Smooth muscle cell (in vitro differentiated cells): ENCODE results near the gene OTOP2. TPM values are rescaled to one million over a fixed set of nuclear protein-coding genes. Genes with fewer than 3 reads are reported as not detected.

Experiments used
- DNase-seq: peaks from one replicate; lab custom pipeline; 2025; ENCODE audit not compliant: unreplicated experiment; lab: John Stamatoyannopoulos, UW
- H2AFZ ChIP-seq: fragments of 200-600 bp; sonication (generic); 2 replicates; pipeline ENCODE4 v1.6.0; 2016; ENCODE audit warnings: antibody characterized with exemption, low read depth, mild to moderate bottlenecking
- H3F3A ChIP-seq: fragments of 200-600 bp; sonication (generic); 2 replicates; pipeline ENCODE4 v1.6.0; 2017; ENCODE audit warnings: antibody characterized with exemption, low read depth
- H3K27ac ChIP-seq: fragments of 200-600 bp; sonication (generic); 2 replicates; pipeline ENCODE4 v1.5.1; 2016; ENCODE audit warnings: low read depth, mild to moderate bottlenecking
- H3K27me3 ChIP-seq: fragments of 200-600 bp; sonication (generic); 2 replicates; pipeline ENCODE4 v1.6.1; 2016; ENCODE audit warnings: low read depth, mild to moderate bottlenecking
- H3K36me3 ChIP-seq: fragments of 200-600 bp; sonication (generic); 2 replicates; pipeline ENCODE4 v1.5.1; 2016; ENCODE audit warnings: low read depth
- H3K4me1 ChIP-seq: fragments of 200-600 bp; sonication (generic); 2 replicates; pipeline ENCODE4 v1.5.1; 2016; ENCODE audit warnings: low read depth
- H3K4me2 ChIP-seq: fragments of 200-600 bp; sonication (generic); 2 replicates; pipeline ENCODE4 v1.6.0; 2016; ENCODE audit warnings: mild to moderate bottlenecking
- H3K4me3 ChIP-seq: fragments of 200-600 bp; sonication (generic); 2 replicates; pipeline ENCODE4 v1.5.1; 2016; ENCODE audit warnings: mild to moderate bottlenecking
- H3K79me2 ChIP-seq: fragments of 200-600 bp; sonication (generic); 2 replicates; pipeline ENCODE4 v1.6.0; 2016; ENCODE audit warnings: low read depth, mild to moderate bottlenecking
- H3K9ac ChIP-seq: fragments of 200-600 bp; sonication (generic); 2 replicates; pipeline ENCODE4 v1.6.0; 2016; ENCODE audit warnings: low read depth
- H3K9me3 ChIP-seq: fragments of 200-600 bp; sonication (generic); replicated peaks from 2 replicates; pipeline ENCODE4 v1.5.1; 2016; ENCODE audit warnings: low read depth
- H4K20me1 ChIP-seq: fragments of 200-600 bp; sonication (generic); 2 replicates; pipeline ENCODE4 v1.6.0; 2016; ENCODE audit warnings: low read depth
- WGBS: methylation state at CpG from one replicate; pipeline ENCODE4 v1.1.7; 2016; ENCODE audit warnings: low lambda C conversion rate; 5-methylcytosine and 5-hydroxymethylcytosine counted together
- polyA plus RNA-seq: library from polyadenylated mRNA; unstranded; fragments of >200 nt; fragmentation: Nextera tagmentation; extraction: Ambion mirVana; gene quantifications from 2 replicates; pipeline ENCODE4 v1.2.1, GENCODE V29; 2016
- total RNA-seq: library from RNA; depleted of rRNA; stranded (reverse); fragments of >200 nt; gene quantifications from 2 replicates; pipeline ENCODE4 v1.2.3, GENCODE V29; 2014
- TF ChIP-seq, protein P1 (sequence below): fragments of 200-600 bp; sonication (generic); IDR thresholded peaks from 2 replicates; pipeline ENCODE4 v1.5.1; 2017; ENCODE audit warnings: borderline replicate concordance, mild to moderate bottlenecking, antibody characterized with exemption; ENCODE audit not compliant: insufficient read depth, poor library complexity, severe bottlenecking

The OTOP2 gene
- total and polyA plus RNA-seq, 2 experiments from 2014 or later, result not detected

GRCh38 chr17:74920642-74921025, 3.4 kb upstream of the OTOP2 start:
- Histone ChIP-seq H2AFZ (no peak overlapping the region), H3K4me3 (no peak overlapping the region), H3K36me3 (no peaks in the 10 kb centered on the region), H3K4me2 (no peak overlapping the region), H3K9ac (no peak overlapping the region), H3K27ac (no peak overlapping the region), H4K20me1 (no peaks in the 10 kb centered on the region), H3K9me3 (no peaks in the 10 kb centered on the region), H3F3A (no peaks in the 10 kb centered on the region), H3K4me1 (peaks cover 9% of the 10 kb centered on the region), H3K27me3 (peaks cover 33% of the 10 kb centered on the region), H3K79me2 (no peaks in the 10 kb centered on the region)
- TF ChIP-seq, protein P1, sequence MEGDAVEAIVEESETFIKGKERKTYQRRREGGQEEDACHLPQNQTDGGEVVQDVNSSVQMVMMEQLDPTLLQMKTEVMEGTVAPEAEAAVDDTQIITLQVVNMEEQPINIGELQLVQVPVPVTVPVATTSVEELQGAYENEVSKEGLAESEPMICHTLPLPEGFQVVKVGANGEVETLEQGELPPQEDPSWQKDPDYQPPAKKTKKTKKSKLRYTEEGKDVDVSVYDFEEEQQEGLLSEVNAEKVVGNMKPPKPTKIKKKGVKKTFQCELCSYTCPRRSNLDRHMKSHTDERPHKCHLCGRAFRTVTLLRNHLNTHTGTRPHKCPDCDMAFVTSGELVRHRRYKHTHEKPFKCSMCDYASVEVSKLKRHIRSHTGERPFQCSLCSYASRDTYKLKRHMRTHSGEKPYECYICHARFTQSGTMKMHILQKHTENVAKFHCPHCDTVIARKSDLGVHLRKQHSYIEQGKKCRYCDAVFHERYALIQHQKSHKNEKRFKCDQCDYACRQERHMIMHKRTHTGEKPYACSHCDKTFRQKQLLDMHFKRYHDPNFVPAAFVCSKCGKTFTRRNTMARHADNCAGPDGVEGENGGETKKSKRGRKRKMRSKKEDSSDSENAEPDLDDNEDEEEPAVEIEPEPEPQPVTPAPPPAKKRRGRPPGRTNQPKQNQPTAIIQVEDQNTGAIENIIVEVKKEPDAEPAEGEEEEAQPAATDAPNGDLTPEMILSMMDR, result no peak
- DNase-seq, result no peak
- 67% methylated on average over 6 of the region's 6 CpGs for WGBS

DNA sequence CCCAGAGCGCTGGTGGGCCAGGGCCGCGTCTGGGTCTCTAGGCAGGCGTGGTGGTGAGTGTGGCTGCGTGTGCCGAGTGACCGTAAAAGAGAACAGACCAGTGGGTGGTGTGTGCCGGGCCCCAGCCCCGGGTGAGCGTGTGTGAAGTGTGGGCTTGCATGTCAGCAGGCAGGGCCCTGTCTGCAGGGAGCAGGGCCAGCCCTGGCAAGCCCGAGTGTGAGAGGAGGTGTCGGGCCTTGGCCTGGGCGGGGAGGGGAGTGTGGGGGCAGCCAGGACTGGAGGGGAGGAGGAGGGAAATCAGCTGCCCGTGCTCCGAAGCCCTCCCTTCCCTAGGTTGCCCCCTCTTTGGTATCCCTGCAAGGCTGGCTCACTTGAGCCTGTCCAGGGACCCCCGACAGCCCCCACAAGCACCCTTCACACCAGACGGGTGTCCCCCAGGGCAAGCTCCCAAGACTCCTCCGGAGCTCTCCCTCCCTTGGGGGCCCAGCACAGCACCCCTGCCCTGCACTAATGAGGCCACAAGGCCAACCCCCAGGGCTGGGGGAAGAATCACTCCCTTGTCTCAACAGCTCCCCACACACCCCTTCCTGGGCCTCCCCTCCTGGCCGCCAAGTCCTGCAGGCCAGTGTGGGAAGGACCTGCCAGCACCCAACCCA, 2.9 kb upstream of the OTOP2 start:
- H3K9ac ChIP-seq, result no peak overlapping the region
- H4K20me1 ChIP-seq, result no peaks in the 10 kb centered on the region
- WGBS, result 42% methylated on average over 18 of the region's 19 CpGs

GRCh38 chr17:74921769-74922168, 2.3 kb upstream of the OTOP2 start:
- DNase-seq, result no peak
- Histone ChIP-seq H3K9ac (no peak overlapping the region), H3K4me1 (peaks cover 9% of the 10 kb centered on the region), H2AFZ (no peak overlapping the region), H4K20me1 (no peaks in the 10 kb centered on the region), H3K4me2 (no peak overlapping the region), H3K79me2 (no peaks in the 10 kb centered on the region), H3K9me3 (no peaks in the 10 kb centered on the region), H3F3A (no peaks in the 10 kb centered on the region), H3K27ac (no peak overlapping the region), H3K27me3 (peaks cover 44% of the 10 kb centered on the region), H3K36me3 (no peaks in the 10 kb centered on the region), H3K4me3 (no peak overlapping the region)
- TF ChIP-seq, protein P1, result no peak
- WGBS, result 100% methylated on average over 2 of the region's 2 CpGs

More for the DNA sequence above, 2.9 kb upstream of the OTOP2 start:
- H3K4me1 ChIP-seq, result peaks cover 9% of the 10 kb centered on the region
- H2AFZ ChIP-seq, result no peak overlapping the region
- H3K9me3 ChIP-seq, result no peaks in the 10 kb centered on the region
- DNase-seq, result no peak
- no peaks in the 10 kb centered on the region for H3K36me3 ChIP-seq
- no peak overlapping the region for H3K4me3 ChIP-seq
- H3K4me2 ChIP-seq, result no peak overlapping the region
- peaks cover 38% of the 10 kb centered on the region for H3K27me3 ChIP-seq
- H3K27ac ChIP-seq, result no peak overlapping the region
- no peaks in the 10 kb centered on the region for H3K79me2 ChIP-seq
- TF ChIP-seq, protein P1, result no peak
- H3F3A ChIP-seq, result no peaks in the 10 kb centered on the region

- peak overlapping the region; percentile 88 for H3K4me2 ChIP-seq
- no peaks in the 10 kb centered on the region for H3F3A ChIP-seq
- WGBS, result 81% methylated on average over 6 of the region's 6 CpGs
- H3K4me1 ChIP-seq, result peaks cover 9% of the 10 kb centered on the region
- H3K27me3 ChIP-seq, result peaks cover 48% of the 10 kb centered on the region
- H4K20me1 ChIP-seq, result no peaks in the 10 kb centered on the region
- no peak overlapping the region for H2AFZ ChIP-seq
- no peak for DNase-seq
- H3K9me3 ChIP-seq, result no peaks in the 10 kb centered on the region
- H3K27ac ChIP-seq, result no peak overlapping the region
- H3K4me3 ChIP-seq, result no peak overlapping the region
- no peak overlapping the region for H3K9ac ChIP-seq
- H3K79me2 ChIP-seq, result no peaks in the 10 kb centered on the region
- TF ChIP-seq, protein P1, result no peak
- no peaks in the 10 kb centered on the region for H3K36me3 ChIP-seq
These were observed 1.9 kb upstream of the OTOP2 start for GRCh38 chr17:74922172-74922571.
